CD4-positive, alpha-beta T cell treated with Interferon gamma for 1 hour (primary cell): ENCODE measurements around the gene GCC1.

Experiments
- DNase-seq: peaks from one replicate; pipeline ENCODE4 v3.0.0-alpha.2; 2020

The GCC1 gene

DNA sequence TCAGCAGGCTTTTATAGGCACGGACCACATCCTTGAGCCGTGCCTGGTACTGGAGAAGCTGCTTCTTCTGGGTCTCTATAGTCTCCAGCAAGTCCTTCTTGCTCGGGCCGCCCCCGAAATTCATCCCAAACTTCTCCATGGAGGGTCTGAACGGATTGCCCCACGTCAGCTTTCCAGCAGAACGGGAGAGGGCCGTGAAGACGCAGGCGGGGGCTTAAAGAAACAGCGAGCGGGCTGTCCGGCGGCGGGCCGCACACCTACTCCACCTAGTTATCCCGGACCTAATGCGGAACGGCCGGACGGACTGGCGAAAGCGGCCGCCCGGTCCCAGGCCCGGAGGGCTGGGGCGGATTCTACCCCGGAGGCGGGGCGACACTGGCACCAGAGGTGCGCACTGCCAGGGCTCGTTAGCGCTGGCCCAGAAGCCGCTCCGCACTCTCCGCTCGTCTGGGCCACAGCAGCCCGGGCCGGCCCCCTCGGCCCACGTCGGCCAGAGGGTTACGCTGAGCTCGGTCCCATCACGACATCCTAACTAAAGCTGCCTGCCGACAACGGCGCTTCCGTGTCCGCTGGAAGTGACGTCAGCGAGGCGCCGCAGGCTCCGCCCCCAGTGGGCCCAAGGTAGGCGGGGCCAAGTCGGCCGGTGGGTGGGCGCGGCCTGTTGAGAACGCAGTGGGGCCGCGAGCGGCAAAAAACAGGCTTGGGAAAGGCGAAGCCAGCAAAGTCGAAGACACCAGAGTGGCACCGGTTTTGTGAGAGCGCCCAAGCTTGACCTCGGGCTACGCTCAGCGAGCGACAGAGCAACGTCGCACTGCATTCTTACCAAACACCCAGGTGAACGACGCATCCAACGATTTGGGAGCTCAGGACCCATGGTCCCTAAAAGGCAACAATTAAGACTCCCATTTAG lies at the start of gene GCC1:
GCC1 (minus strand) TSS at position 553 of the 910 bp plus-strand sequence; CDS start at position 139, 414 bp downstream.
- peak; percentile 90 for DNase-seq

DNA sequence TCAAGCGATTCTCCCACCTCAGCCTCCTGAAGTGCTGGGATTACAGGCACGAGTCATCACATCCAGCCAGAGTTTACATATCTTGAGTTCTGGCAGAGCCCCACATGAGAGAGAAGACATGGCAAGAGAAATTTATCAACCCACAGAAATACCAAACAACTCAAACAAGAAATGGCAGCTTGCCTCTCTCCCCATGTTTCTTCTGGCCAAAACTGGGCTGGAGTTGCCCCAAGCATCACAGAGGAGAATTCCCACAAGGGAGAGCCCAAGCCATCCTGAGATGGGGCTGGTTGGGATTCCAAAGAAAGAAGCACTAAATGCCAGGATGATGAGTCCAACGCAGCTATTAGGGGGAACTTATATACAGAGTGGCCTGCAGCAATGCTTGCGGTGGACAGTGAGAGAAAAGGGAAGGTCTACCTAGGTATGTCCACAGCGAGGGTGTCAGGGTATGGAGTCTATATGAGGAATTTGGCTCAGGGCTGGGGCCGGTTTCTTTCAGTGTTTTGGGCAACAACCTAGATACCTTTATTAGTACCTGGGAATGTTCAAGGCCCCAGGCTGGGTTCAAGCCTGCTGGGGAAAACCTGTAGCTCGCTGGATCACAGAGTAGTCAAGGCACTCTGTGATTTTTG lies 47.0 kb upstream of the GCC1 start:
- DNase-seq = no peak

DNA sequence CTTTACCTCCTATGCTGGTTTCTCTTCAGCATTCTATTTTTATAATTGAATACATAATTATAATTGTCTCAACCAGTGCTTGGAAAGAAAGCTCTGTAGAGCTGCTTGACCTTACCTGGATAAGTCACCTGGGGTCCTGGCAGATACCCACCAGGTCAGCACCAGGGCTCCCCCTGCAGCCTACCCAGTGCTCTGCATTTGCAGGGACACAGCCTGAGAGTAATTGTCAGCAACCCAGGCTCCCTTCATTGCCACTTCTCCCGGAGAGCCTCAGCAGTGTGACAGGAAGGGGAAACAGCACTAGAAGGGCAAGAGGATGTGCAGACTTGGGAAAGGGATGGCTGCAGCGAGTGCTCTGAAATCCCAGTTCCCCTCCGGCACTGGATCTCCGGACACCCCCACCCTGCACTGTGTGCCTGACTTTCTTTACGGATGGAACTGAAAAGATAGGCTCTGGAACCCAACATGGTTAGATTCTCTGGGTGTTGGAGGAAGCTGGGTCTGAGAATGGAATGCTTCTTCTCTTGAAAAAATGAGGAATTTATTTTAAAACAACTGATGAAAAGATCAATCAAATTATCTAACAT lies 44.0 kb upstream of the GCC1 start:
- peak; percentile 16 for DNase-seq

- no peak for DNase-seq
Observed at GRCh38 chr7:127628445-127628844, 43.0 kb upstream of the GCC1 start.

GRCh38 chr7:127625331-127625730 lies 39.9 kb upstream of the GCC1 start:
- no peak for DNase-seq

GRCh38 chr7:127620406-127621233 lies 35.2 kb upstream of the GCC1 start:
- DNase-seq = no peak

- no peak for DNase-seq
Observed at GRCh38 chr7:127619681-127620405, 34.4 kb upstream of the GCC1 start.

DNA sequence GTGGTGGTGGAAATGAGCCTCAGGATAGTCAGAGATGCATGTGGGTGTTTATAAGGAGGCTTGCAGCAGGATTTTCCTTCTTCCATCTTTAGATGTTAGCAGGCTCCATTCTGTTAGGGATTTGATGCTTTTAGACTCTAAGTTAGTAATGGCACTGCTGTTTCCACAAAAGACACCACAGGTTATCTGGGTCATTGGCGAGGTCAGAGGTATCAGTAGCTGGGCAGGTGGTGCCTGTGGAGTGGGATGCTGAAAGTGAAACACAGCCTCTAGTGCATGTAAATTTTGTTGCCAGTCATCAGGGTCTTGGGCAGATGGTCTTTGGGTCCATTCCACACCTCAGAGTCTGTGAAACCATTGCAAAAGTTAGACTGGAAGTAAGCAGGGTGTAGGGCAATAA lies 33.4 kb upstream of the GCC1 start:
- no peak for DNase-seq

GRCh38 chr7:127618042-127618441 lies 32.6 kb upstream of the GCC1 start, which contains the start of gene PAX4:
TSS of gene PAX4 (minus strand) at chr7:127618142. CDS start at chr7:127615928, 2,214 bp downstream.
- DNase-seq = no peak

- no peak for DNase-seq
Observed at GRCh38 chr7:127616724-127617123, 31.3 kb upstream of the GCC1 start.

- no peak for DNase-seq
Observed at GRCh38 chr7:127612263-127612662, 26.9 kb upstream of the GCC1 start.

- DNase-seq = no peak
Observed at GRCh38 chr7:127609297-127609696, 23.9 kb upstream of the GCC1 start.

GRCh38 chr7:127608446-127608845 lies 23.1 kb upstream of the GCC1 start:
- no peak for DNase-seq

GRCh38 chr7:127600885-127601284 lies 15.5 kb upstream of the GCC1 start:
- no peak for DNase-seq

DNA sequence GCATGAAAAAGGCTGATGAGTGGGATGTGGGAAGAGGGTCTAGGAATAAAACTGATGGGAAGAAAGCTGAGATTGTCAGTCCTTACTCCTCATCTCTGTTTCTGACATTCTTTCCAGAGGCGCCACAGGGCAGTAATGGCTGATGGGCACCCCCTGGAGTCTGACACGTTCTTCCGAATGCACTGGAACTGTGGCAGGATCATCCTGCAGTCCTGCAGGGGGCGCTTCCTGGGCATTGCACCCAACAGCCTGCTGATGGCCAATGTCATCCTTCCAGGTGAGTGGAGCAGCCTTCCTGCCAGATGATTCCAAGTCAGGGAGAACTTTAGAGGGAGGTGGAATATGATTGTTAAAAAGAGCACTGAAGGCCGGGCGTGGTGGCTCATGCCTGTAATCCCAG lies 12.9 kb upstream of the GCC1 start:
- DNase-seq = no peak

GRCh38 chr7:127595737-127596136 lies 10.3 kb upstream of the GCC1 start:
- DNase-seq = no peak

DNA sequence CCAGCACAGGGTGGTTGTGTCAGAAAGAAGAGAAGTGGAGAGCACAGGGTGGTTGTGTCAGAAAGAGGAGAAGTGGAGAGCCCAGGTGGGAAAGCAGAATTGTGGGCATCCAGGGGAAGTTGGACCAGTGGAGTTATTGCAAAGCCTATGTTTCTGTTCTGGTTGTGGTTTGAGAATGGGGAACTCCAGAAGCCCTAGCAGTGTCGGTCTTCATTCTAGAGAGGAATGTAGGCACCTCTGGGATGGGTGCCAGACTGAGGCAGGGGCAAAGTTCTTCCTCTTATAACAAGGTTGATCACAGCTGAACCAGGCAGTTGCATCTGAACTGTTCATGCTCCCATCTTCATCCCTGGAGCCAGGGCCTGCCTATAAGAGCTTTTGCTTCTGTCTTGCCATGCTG lies 9.1 kb upstream of the GCC1 start:
- peak; percentile 27 for DNase-seq

DNA sequence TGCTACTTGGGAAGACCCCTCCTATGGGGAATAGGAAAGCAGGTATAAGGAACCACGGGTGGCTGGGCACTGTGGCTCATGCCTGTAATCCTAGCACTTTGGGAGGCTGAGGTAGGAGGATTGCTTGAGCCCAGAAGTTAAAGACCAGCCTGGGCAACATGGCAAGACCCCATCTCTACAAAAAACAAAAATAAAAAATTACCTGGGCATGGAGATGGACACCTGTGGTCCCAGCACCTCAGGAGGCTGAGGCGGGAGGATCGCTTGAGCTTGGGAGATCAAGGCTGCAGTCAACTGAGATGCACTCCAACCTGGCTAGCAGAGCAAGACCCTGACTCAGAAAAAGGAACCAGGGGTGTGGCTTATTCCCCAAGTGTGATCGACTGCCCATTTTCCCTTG lies 7.2 kb upstream of the GCC1 start:
- no peak for DNase-seq

DNA sequence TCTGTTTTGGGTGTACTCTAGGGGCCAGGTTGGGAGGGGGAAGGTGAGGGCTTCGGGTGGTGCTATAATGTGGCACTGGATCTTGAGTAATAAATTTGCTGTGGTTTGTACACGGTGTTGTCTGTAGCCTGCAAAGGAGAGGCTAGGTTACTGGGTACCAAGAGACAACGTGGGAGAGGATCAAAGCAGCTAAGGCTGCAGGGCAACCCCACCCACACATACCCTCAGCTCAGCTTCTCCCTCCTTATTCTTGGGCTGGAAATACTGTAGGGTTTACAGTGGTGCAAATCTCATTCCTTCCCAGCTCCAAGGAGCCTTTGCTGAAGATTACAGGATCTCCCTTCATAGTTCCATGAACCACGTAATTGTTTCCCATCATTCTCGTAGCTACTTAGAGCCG lies 6.2 kb upstream of the GCC1 start:
- DNase-seq = no peak

GRCh38 chr7:127591189-127591588 lies 5.8 kb upstream of the GCC1 start:
- DNase-seq = no peak

GRCh38 chr7:127589896-127590295 lies 4.5 kb upstream of the GCC1 start:
- no peak for DNase-seq
